HFFc6 (cell line): ENCODE results near the gene NPIPB4. TPM values are rescaled to one million over a fixed set of nuclear protein-coding genes. Genes with fewer than 3 reads are reported as not detected.
A peak's percentile ranks its signal among the peaks of the same experiment; 100 is the strongest.
"Not testable (repeated sequence)": the region's sequence is repeated elsewhere in the genome, so short reads cannot be mapped to it uniquely, and the experiment has no call there.

Experiments
- DNase-seq: peaks from one replicate; pipeline ENCODE4 v3.0.0-alpha.2; 2018
- H3K27ac Mint-ChIP-seq: 2 replicates; pipeline ENCODE4 v1.8.0; 2020; ENCODE audit warnings: mild to moderate bottlenecking, mixed read lengths
- H3K27me3 Mint-ChIP-seq: 2 replicates; pipeline ENCODE4 v1.8.0; 2021; ENCODE audit warnings: mild to moderate bottlenecking, moderate library complexity, mixed read lengths; ENCODE audit not compliant: insufficient read depth
- H3K36me3 Mint-ChIP-seq: 2 replicates; pipeline ENCODE4 v1.8.0; 2021; ENCODE audit warnings: low read depth, mixed read lengths
- H3K4me1 Mint-ChIP-seq: 2 replicates; pipeline ENCODE4 v1.8.0; 2020; ENCODE audit warnings: low read depth, mixed read lengths
- H3K4me3 Mint-ChIP-seq: 2 replicates; pipeline ENCODE4 v1.8.0; 2020; ENCODE audit warnings: mild to moderate bottlenecking, moderate library complexity, mixed read lengths
- H3K9me3 Mint-ChIP-seq: 2 replicates; pipeline ENCODE4 v1.8.0; 2020; ENCODE audit warnings: mild to moderate bottlenecking, mixed read lengths
- total RNA-seq, 6 experiments: library from RNA; stranded (reverse); fragmentation: NEBNext Ultra II Directional; extraction: Animal tissue kit (Norgen Biotek cat#: 25700); gene quantifications; 2 replicates in 1 of 6; 3 replicates in 5 of 6; pipeline ENCODE4 v1.2.3, GENCODE V29; 2021
- TF ChIP-seq, protein P1 (sequence below): fragments of 200-600 bp; sonication (generic); IDR thresholded peaks from 2 replicates; pipeline ENCODE4 v1.5.0; 2021; ENCODE audit warnings: antibody characterized with exemption, mild to moderate bottlenecking

Gene NPIPB4
- total RNA-seq, 6 experiments from 2014 or later, result 35.3 to 49.8 (median 40.8) TPM

DNA sequence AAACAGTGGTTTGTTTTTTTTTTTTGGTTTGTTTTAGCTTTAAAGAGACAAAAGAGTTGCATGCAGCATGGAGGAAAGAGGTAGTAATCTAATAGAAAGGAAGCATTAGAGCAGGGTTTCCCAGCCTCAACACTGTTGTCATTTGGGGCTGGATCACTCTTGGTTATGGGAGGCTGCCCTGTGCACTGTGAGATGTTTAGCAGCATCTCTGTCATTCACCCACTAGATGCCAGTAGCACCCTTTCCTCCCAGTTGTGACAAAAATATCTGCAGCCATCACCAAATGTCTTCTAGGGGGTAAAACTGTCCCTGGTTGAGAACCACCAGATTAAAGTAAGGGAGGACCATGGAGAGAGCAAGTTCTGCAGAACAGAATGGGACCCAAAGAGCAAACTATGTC lies 40.5 kb downstream of the NPIPB4 start:
- H3K9me3 Mint-ChIP-seq, result not testable (repeated sequence)

GRCh38 chr16:21815694-21816093 lies 41.9 kb downstream of the NPIPB4 start:
- DNase-seq, H3K4me3 Mint-ChIP-seq, H3K9me3 Mint-ChIP-seq, H3K27me3 Mint-ChIP-seq, H3K4me1 Mint-ChIP-seq, H3K27ac Mint-ChIP-seq, H3K36me3 Mint-ChIP-seq: not testable (repeated sequence)

More for the DNA sequence above, 40.5 kb downstream of the NPIPB4 start:
- DNase-seq, H3K27ac Mint-ChIP-seq, H3K27me3 Mint-ChIP-seq, H3K4me1 Mint-ChIP-seq, H3K4me3 Mint-ChIP-seq, H3K36me3 Mint-ChIP-seq: not testable (repeated sequence)

GRCh38 chr16:21802375-21802663 lies 55.2 kb downstream of the NPIPB4 start:
- not testable (repeated sequence) for DNase-seq, H3K4me3 Mint-ChIP-seq, H3K36me3 Mint-ChIP-seq, H3K27me3 Mint-ChIP-seq, H3K9me3 Mint-ChIP-seq, H3K4me1 Mint-ChIP-seq, H3K27ac Mint-ChIP-seq

- not testable (repeated sequence) for H3K4me1 Mint-ChIP-seq, H3K27ac Mint-ChIP-seq, H3K4me3 Mint-ChIP-seq, H3K9me3 Mint-ChIP-seq, H3K36me3 Mint-ChIP-seq, H3K27me3 Mint-ChIP-seq
- peak; percentile 35 for DNase-seq
- TF ChIP-seq, protein P1, sequence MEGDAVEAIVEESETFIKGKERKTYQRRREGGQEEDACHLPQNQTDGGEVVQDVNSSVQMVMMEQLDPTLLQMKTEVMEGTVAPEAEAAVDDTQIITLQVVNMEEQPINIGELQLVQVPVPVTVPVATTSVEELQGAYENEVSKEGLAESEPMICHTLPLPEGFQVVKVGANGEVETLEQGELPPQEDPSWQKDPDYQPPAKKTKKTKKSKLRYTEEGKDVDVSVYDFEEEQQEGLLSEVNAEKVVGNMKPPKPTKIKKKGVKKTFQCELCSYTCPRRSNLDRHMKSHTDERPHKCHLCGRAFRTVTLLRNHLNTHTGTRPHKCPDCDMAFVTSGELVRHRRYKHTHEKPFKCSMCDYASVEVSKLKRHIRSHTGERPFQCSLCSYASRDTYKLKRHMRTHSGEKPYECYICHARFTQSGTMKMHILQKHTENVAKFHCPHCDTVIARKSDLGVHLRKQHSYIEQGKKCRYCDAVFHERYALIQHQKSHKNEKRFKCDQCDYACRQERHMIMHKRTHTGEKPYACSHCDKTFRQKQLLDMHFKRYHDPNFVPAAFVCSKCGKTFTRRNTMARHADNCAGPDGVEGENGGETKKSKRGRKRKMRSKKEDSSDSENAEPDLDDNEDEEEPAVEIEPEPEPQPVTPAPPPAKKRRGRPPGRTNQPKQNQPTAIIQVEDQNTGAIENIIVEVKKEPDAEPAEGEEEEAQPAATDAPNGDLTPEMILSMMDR, result peak; percentile 79
Observed at GRCh38 chr16:21801538-21802374, 55.8 kb downstream of the NPIPB4 start.

- not testable (repeated sequence) for H3K4me3 Mint-ChIP-seq, H3K36me3 Mint-ChIP-seq, H3K4me1 Mint-ChIP-seq, H3K27me3 Mint-ChIP-seq, DNase-seq, H3K27ac Mint-ChIP-seq, H3K9me3 Mint-ChIP-seq
Observed at GRCh38 chr16:21798601-21799000, 59.0 kb downstream of the NPIPB4 start.

GRCh38 chr16:21793310-21793709 lies 64.2 kb downstream of the NPIPB4 start:
- not testable (repeated sequence) for H3K36me3 Mint-ChIP-seq, H3K4me1 Mint-ChIP-seq, DNase-seq, H3K9me3 Mint-ChIP-seq, H3K27me3 Mint-ChIP-seq, H3K4me3 Mint-ChIP-seq, H3K27ac Mint-ChIP-seq

DNA sequence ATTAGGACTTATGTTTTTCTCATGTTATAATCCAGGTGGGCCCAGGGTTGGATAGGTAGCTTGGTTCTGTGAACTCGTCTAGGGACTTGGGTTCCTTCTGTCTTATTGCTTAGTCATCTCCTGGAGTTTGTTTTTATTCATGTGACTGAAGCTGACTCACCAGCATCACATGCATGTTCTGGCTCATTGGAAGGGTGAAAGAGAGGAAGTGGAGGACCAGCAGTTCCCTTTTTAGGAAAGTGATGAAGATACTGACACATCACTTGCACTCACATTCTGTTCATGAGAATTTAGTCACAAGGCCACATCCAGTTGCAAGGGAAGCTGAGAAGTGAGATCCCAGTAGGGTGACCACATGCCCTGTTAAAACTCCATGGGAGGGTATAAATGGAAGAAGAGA lies 67.0 kb downstream of the NPIPB4 start:
- not testable (repeated sequence) for H3K27me3 Mint-ChIP-seq, H3K36me3 Mint-ChIP-seq, H3K4me3 Mint-ChIP-seq, H3K9me3 Mint-ChIP-seq, H3K4me1 Mint-ChIP-seq, DNase-seq
- H3K27ac Mint-ChIP-seq, result peak overlapping the region; percentile 64

Other genes starting within 250 kb of the NPIPB4 start
- not detected for gene IGSF6, start 205.1 kb downstream of the NPIPB4 start, total RNA-seq
- not detected for gene OTOA, start 193.8 kb downstream of the NPIPB4 start, total RNA-seq
- gene UQCRC2, start 95.6 kb upstream of the NPIPB4 start, total RNA-seq, result 100 to 1,000 TPM; 169 to 187 (median 173) TPM
- gene PDZD9, start 143.4 kb upstream of the NPIPB4 start, total RNA-seq, result not detected
- 10 to 100 TPM; 16.9 to 28.2 (median 22.7) TPM for gene MOSMO, start 150.4 kb upstream of the NPIPB4 start, total RNA-seq
- under 1 TPM in 2 of 6 experiments, not detected in 4; 0.09 to 0.41 TPM for gene VWA3A, start 234.8 kb upstream of the NPIPB4 start, total RNA-seq